SK-N-SH treated with all-trans-retinoic acid at 6 μM for 48 hours (cell line): ENCODE measurements around the gene SPG7.

Source experiments
- ATAC-seq: fragments of 200-7000 bp; cut with Tn5 transposase; 3 replicates; pipeline ENCODE4 v1.9.1; 2020; ENCODE audit warnings: mild to moderate bottlenecking, moderate library complexity
- ARNTL ChIP-seq: fragments of 450-650 bp; formaldehyde crosslinking; IDR thresholded peaks from 2 replicates; pipeline ENCODE4 v1.5.0; 2020; ENCODE audit warnings: low read depth, mild to moderate bottlenecking, moderate library complexity, borderline replicate concordance
- BACH2 ChIP-seq: fragments of 250-450 bp; sonication (Bioruptor Pico); IDR thresholded peaks from 2 replicates; pipeline ENCODE4 v1.9.0; 2021; ENCODE audit warnings: mild to moderate bottlenecking, borderline replicate concordance
- CREB5 ChIP-seq: fragments of 250-450 bp; sonication (Bioruptor Pico); IDR thresholded peaks from 2 replicates; pipeline ENCODE4 v1.5.1; 2020; ENCODE audit warnings: low read depth, mild to moderate bottlenecking, moderate library complexity
- CSDC2 ChIP-seq: fragments of 250-450 bp; sonication (Bioruptor Pico); IDR thresholded peaks from 2 replicates; pipeline ENCODE4 v1.5.0; 2020; ENCODE audit warnings: mild to moderate bottlenecking, moderate library complexity
- ESRRG ChIP-seq: fragments of 250-450 bp; sonication (Bioruptor Pico); IDR thresholded peaks from 2 replicates; pipeline ENCODE4 v1.6.1; 2021; ENCODE audit warnings: mild to moderate bottlenecking
- ISL1 ChIP-seq: fragments of 250-450 bp; sonication (Bioruptor Pico); IDR thresholded peaks from 2 replicates; pipeline ENCODE4 v2.1.2; 2022; ENCODE audit warnings: mild to moderate bottlenecking, moderate library complexity
- OSR1 ChIP-seq: fragments of 250-450 bp; sonication (Bioruptor Pico); IDR thresholded peaks from 2 replicates; pipeline ENCODE4 v1.8.0; 2022; ENCODE audit warnings: moderate library complexity, mild to moderate bottlenecking, inconsistent platforms
- PATZ1 ChIP-seq: fragments of 250-450 bp; sonication (Bioruptor Pico); IDR thresholded peaks from 2 replicates; pipeline ENCODE4 v1.8.0; 2020; ENCODE audit warnings: mild to moderate bottlenecking, moderate library complexity, borderline replicate concordance
- PPARA ChIP-seq: fragments of 250-450 bp; sonication (Bioruptor Pico); IDR thresholded peaks from 2 replicates; pipeline ENCODE4 v1.5.0; 2020; ENCODE audit warnings: mild to moderate bottlenecking, borderline replicate concordance
- RARB ChIP-seq: fragments of 250-450 bp; sonication (Bioruptor Pico); IDR thresholded peaks from 2 replicates; pipeline ENCODE4 v1.8.0; 2021; ENCODE audit warnings: mild to moderate bottlenecking, moderate library complexity
- SNAI2 ChIP-seq: fragments of 250-450 bp; sonication (Bioruptor Pico); IDR thresholded peaks from 2 replicates; pipeline ENCODE4 v1.5.0; 2020; ENCODE audit warnings: mild to moderate bottlenecking, moderate library complexity
- TCF4 ChIP-seq: fragments of 250-450 bp; sonication (Bioruptor Pico); IDR thresholded peaks from 2 replicates; pipeline ENCODE4 v1.8.0; 2021; ENCODE audit warnings: mild to moderate bottlenecking, moderate library complexity, borderline replicate concordance
- TOX ChIP-seq: fragments of 250-450 bp; sonication (Bioruptor Pico); IDR thresholded peaks from 2 replicates; pipeline ENCODE4 v1.8.0; 2021; ENCODE audit warnings: mild to moderate bottlenecking, moderate library complexity, borderline replicate concordance
- TSHZ2 ChIP-seq: fragments of 250-450 bp; sonication (Bioruptor Pico); IDR thresholded peaks from 2 replicates; pipeline ENCODE4 v1.5.0; 2020; ENCODE audit warnings: mild to moderate bottlenecking, moderate library complexity
- ZC3H10 ChIP-seq: fragments of 250-450 bp; sonication (Bioruptor Pico); IDR thresholded peaks from 2 replicates; pipeline ENCODE4 v1.5.1; 2021; ENCODE audit warnings: mild to moderate bottlenecking, moderate library complexity
- ZFP3 ChIP-seq: fragments of 250-450 bp; sonication (Bioruptor Pico); IDR thresholded peaks from 2 replicates; pipeline ENCODE4 v1.5.0; 2020; ENCODE audit warnings: mild to moderate bottlenecking, moderate library complexity
- ZFP30 ChIP-seq: fragments of 450-650 bp; formaldehyde crosslinking; IDR thresholded peaks from 2 replicates; pipeline ENCODE4 v1.5.0; 2022; ENCODE audit warnings: mild to moderate bottlenecking, moderate library complexity
- ZNF565 ChIP-seq: fragments of 450-650 bp; formaldehyde crosslinking; conservative IDR thresholded peaks from 2 replicates; pipeline ENCODE4 v1.5.0; 2020; ENCODE audit warnings: low read depth, mild to moderate bottlenecking, moderate library complexity
- ZNF70 ChIP-seq: fragments of 450-650 bp; formaldehyde crosslinking; IDR thresholded peaks from 2 replicates; pipeline ENCODE4 v1.5.0; 2020; ENCODE audit warnings: mild to moderate bottlenecking, moderate library complexity
- ZNF8 ChIP-seq: fragments of 450-650 bp; formaldehyde crosslinking; IDR thresholded peaks from 2 replicates; pipeline ENCODE4 v1.5.0; 2020; ENCODE audit warnings: mild to moderate bottlenecking, moderate library complexity

Gene SPG7

GRCh38 chr16:89596957-89597649 is 88.9 kb downstream of the SPG7 start:
- no peak for ATAC-seq
- no peak for TF ChIP-seq PPARA
- TF ChIP-seq CSDC2 (CRISPR knock-in tag), result no peak
- TF ChIP-seq ZNF565, result no peak
- no peak for TF ChIP-seq TSHZ2
- TF ChIP-seq BACH2 (CRISPR knock-in tag), result no peak
- no peak for TF ChIP-seq OSR1
- TF ChIP-seq ZFP30, result no peak
- TF ChIP-seq PATZ1 (CRISPR knock-in tag), result no peak
- TF ChIP-seq TOX (CRISPR knock-in tag), result no peak
- TF ChIP-seq ISL1 (CRISPR knock-in tag), result no peak
- TF ChIP-seq ZNF70, result no peak
- TF ChIP-seq ESRRG (CRISPR knock-in tag), result no peak
- TF ChIP-seq CREB5 (CRISPR knock-in tag), result no peak
- no peak for TF ChIP-seq TCF4 (CRISPR knock-in tag)
- TF ChIP-seq, all 23 proteins: peak for 0

GRCh38 chr16:89598199-89598598 is 90.0 kb downstream of the SPG7 start:
- TF ChIP-seq SNAI2 (CRISPR knock-in tag), result no peak
- no peak for ATAC-seq

- ATAC-seq, result peak; percentile 38
- TF ChIP-seq ZFP3 (CRISPR knock-in tag) (no peak), TCF4 (CRISPR knock-in tag) (no peak), CREB5 (CRISPR knock-in tag) (no peak)
Observed at GRCh38 chr16:89599451-89599858, 91.3 kb downstream of the SPG7 start.

- TF ChIP-seq ISL1 (CRISPR knock-in tag) (no peak), TCF4 (CRISPR knock-in tag) (no peak), ZFP3 (CRISPR knock-in tag) (no peak), ARNTL (CRISPR knock-in tag) (no peak), RARB (CRISPR knock-in tag) (no peak)
- no peak for ATAC-seq
Observed at GRCh38 chr16:89599902-89600301, 91.7 kb downstream of the SPG7 start.

- no peak for ATAC-seq
- TF ChIP-seq TSHZ2, result no peak
- TF ChIP-seq ESRRG (CRISPR knock-in tag), result no peak
- TF ChIP-seq RARB (CRISPR knock-in tag), result no peak
- TF ChIP-seq BACH2 (CRISPR knock-in tag), result no peak
- no peak for TF ChIP-seq ZFP3 (CRISPR knock-in tag)
- no peak for TF ChIP-seq PPARA
- no peak for TF ChIP-seq TCF4 (CRISPR knock-in tag)
- no peak for TF ChIP-seq ZNF565
- no peak for TF ChIP-seq TOX (CRISPR knock-in tag)
- no peak for TF ChIP-seq CSDC2 (CRISPR knock-in tag)
- TF ChIP-seq ZC3H10 (CRISPR knock-in tag), result no peak
- TF ChIP-seq ZNF8 (CRISPR knock-in tag), result no peak
Observed at GRCh38 chr16:89600427-89600826, 92.2 kb downstream of the SPG7 start.
